GM18520 (cell line): ENCODE data around the gene ASPRV1.

Source experiments
- ATAC-seq: cut with Tn5 transposase; IDR thresholded peaks from one replicate; pipeline ENCODE4 v1.9.1; 2021; ENCODE audit not compliant: unreplicated experiment

Gene ASPRV1

GRCh38 chr2:69943843-69944525, 17.4 kb downstream of the ASPRV1 start:
- no peak for ATAC-seq

- ATAC-seq, result no peak
Observed at GRCh38 chr2:69943000-69943842, 18.2 kb downstream of the ASPRV1 start.

- no peak for ATAC-seq
Observed at GRCh38 chr2:69940691-69941090, 20.7 kb downstream of the ASPRV1 start.

GRCh38 chr2:69939722-69940121, 21.7 kb downstream of the ASPRV1 start:
- ATAC-seq, result no peak

- ATAC-seq, result no peak
Observed at GRCh38 chr2:69937968-69938367, 23.5 kb downstream of the ASPRV1 start.

GRCh38 chr2:69936906-69937305, 24.5 kb downstream of the ASPRV1 start:
- no peak for ATAC-seq

GRCh38 chr2:69935011-69935410, 26.4 kb downstream of the ASPRV1 start:
- no peak for ATAC-seq

GRCh38 chr2:69934614-69934908, 26.9 kb downstream of the ASPRV1 start:
- no peak for ATAC-seq

GRCh38 chr2:69933839-69934613, 27.4 kb downstream of the ASPRV1 start:
- ATAC-seq, result no peak

GRCh38 chr2:69933254-69933828, 28.1 kb downstream of the ASPRV1 start:
- no peak for ATAC-seq

GRCh38 chr2:69932596-69932922, 28.9 kb downstream of the ASPRV1 start:
- no peak for ATAC-seq

GRCh38 chr2:69931832-69932595, 29.4 kb downstream of the ASPRV1 start:
- no peak for ATAC-seq

GRCh38 chr2:69926849-69927515, 34.4 kb downstream of the ASPRV1 start:
- ATAC-seq, result no peak

- no peak for ATAC-seq
Observed at GRCh38 chr2:69923116-69923515, 38.3 kb downstream of the ASPRV1 start.

- no peak for ATAC-seq
Observed at GRCh38 chr2:69918401-69918800, 43.0 kb downstream of the ASPRV1 start.

GRCh38 chr2:69917852-69918251, 43.6 kb downstream of the ASPRV1 start:
- ATAC-seq, result no peak

- ATAC-seq, result no peak
Observed at GRCh38 chr2:69916106-69916505, 45.3 kb downstream of the ASPRV1 start.

- ATAC-seq, result no peak
Observed at GRCh38 chr2:69914950-69915945, 46.2 kb downstream of the ASPRV1 start, which contains the start of gene MXD1. MXD1 (plus strand) TSS chr2:69915109; CDS start chr2:69915331, 222 bp downstream.
